T1000 (cell line): ENCODE measurements around the gene DDX25.

Experiments
- DNase-seq: peaks from one replicate; lab custom pipeline; 2025; ENCODE audit warnings: mixed read lengths; lab: John Stamatoyannopoulos, UW

The DDX25 gene

DNA sequence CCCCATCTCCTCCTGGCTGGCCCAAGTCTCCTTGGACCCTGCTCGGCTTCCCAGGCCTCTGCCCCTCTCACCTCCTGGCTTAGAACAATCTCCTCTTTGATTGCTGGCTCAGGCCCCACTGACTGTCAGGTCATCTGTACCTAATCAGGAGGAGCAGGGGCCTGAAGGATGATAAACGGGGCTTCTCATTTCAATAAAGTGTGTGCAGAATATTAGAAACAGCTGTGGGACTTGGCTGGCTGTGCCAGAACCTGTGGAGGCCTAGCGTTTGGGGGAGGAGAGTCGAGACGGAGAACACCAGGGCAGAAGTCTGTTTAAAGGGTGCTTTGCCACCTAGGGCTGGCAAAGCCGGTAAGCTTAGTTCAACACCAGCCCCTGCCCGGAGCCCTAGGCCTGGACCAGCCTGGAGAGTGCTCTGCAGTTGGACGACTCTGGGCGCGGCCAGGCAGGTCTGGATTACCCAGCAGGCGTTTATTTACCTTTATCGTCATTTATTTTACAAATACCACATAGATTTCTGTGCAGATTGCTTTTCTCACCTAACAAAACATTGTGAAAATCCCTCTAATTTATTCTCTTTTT, 31.4 kb downstream of the DDX25 start:
- DNase-seq: no peak

- no peak for DNase-seq
These were observed 34.1 kb downstream of the DDX25 start for GRCh38 chr11:125938418-125938817.

DNA sequence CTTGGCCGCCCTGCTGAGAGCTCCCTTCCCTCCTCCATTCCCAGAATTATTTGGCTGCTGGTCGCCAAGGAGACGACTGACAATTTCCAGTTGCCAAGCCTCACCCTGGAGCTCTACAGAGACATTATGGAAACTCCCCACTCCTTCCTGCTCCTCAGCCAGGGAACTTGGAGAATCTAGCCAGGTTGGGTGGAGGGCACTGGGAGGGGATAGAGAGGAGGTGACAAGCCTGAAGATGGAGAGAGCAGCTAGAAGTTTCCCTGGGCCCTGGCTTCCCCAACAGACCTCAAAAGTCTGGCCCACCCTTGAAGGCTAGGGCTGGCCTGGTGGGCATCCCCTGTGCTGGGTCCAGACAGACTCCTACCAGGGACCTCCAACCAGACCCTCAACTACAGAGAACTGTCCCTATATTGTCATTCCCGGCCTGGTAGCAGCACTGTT, 34.8 kb downstream of the DDX25 start:
- no peak for DNase-seq

GRCh38 chr11:125940145-125940544, 35.8 kb downstream of the DDX25 start:
- no peak for DNase-seq

- DNase-seq: no peak
These were observed 36.9 kb downstream of the DDX25 start for GRCh38 chr11:125941267-125941618.

- DNase-seq: no peak
These were observed 37.6 kb downstream of the DDX25 start for GRCh38 chr11:125941619-125942611.

GRCh38 chr11:125942771-125943428, 38.6 kb downstream of the DDX25 start:
- DNase-seq: no peak

- DNase-seq: no peak
These were observed 39.5 kb downstream of the DDX25 start for GRCh38 chr11:125943661-125944349.

GRCh38 chr11:125944350-125945010, 40.2 kb downstream of the DDX25 start:
- DNase-seq: no peak

GRCh38 chr11:125945011-125945796, 40.9 kb downstream of the DDX25 start:
- no peak for DNase-seq

- DNase-seq: no peak
These were observed 41.7 kb downstream of the DDX25 start, which contains the start of gene VSIG10L2 for GRCh38 chr11:125945797-125946520. Gene VSIG10L2, plus strand, starts transcription at chr11:125946044. Its CDS starts 12 bp downstream, at chr11:125946056.

- DNase-seq: no peak
These were observed 42.6 kb downstream of the DDX25 start for GRCh38 chr11:125946712-125947418.

- no peak for DNase-seq
These were observed 43.3 kb downstream of the DDX25 start for GRCh38 chr11:125947419-125948277.

- no peak for DNase-seq
These were observed 44.2 kb downstream of the DDX25 start for GRCh38 chr11:125948278-125949051.

- no peak for DNase-seq
These were observed 45.2 kb downstream of the DDX25 start for GRCh38 chr11:125949271-125950177.

GRCh38 chr11:125950178-125950490, 45.8 kb downstream of the DDX25 start:
- no peak for DNase-seq
